Glomerular visceral epithelial cell (primary cell): Measurements from ENCODE around the gene STAC3.
A peak's percentile ranks its signal among the peaks of the same experiment; 100 is the strongest.
"Not testable (repeated sequence)": the region's sequence is repeated elsewhere in the genome, so short reads cannot be mapped to it uniquely, and the experiment has no call there.

Experiments used
- DNase-seq: peaks from one replicate; pipeline ENCODE4 v3.0.0-alpha.2; 2016; ENCODE audit errors: extremely low spot score

Gene STAC3

GRCh38 chr12:57250956-57251355, at the start of gene STAC3:
Gene STAC3, minus strand, starts transcription at chr12:57251187. Its CDS starts 1,551 bp downstream, at chr12:57249636.
- DNase-seq: no peak

- DNase-seq: no peak
Observed at GRCh38 chr12:57299514-57300016, 48.6 kb upstream of the STAC3 start.

- DNase-seq: no peak
Observed at GRCh38 chr12:57296291-57296690, 45.3 kb upstream of the STAC3 start.

DNA sequence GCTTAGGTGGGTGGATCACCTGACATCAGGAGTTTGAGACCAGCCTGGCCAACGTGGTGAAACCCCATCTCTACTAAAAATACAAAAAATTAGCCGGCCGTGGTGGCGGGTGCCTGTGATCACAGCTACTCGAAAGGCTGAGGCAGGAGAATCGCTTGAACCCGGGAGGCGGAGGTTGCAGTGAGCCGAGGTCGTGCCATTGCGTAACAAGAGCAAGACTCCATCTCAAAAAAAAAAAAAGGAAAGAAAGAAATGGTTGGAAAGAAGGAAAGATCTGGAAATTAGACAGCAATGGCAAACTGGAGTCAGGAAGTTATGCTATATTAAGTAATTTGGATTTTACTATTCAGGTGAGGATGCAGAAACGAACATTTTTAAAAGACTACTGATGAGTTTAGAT, 31.1 kb upstream of the STAC3 start:
- not testable (repeated sequence) for DNase-seq

DNA sequence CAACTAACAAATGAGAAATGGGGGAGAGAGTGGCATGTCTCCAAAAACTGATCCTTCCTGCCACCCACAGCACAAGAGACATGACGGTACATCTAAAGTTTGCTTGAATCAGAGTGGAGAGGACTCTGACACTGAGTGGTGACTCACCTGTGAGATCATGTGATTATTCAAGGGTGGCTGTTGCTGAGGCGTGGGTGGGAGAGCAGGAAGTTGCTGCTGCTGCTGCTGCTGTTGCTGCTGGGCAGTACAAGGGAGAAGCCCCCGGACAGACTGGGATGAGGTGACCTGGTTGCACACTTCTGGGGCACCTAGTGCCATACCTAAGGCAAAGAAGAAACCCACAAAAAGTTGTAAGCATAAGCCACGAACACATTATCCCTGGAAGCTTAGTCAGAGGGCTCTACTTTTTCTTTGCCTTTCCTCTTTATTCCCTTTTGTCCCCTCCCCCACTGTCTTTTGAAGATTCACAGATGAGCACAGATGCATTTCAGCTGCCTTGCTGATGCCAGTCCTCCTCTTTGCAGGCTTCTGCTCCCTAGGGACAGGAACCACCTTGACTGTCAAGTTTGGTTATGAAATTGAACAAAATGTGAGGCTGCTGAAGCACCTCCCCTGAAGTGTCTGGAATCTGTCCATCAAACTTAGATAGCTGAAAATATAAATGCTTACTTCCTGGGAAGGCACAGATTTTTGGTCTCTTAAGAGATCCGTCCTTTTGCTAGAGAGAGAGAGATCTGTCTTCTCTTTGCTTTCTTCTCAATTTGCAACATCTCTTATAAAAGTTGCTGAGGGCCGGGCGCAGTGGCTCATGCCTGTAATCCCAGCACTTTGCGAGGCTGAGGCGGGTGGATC, 29.4 kb upstream of the STAC3 start:
- peak; percentile 91 for DNase-seq

DNA sequence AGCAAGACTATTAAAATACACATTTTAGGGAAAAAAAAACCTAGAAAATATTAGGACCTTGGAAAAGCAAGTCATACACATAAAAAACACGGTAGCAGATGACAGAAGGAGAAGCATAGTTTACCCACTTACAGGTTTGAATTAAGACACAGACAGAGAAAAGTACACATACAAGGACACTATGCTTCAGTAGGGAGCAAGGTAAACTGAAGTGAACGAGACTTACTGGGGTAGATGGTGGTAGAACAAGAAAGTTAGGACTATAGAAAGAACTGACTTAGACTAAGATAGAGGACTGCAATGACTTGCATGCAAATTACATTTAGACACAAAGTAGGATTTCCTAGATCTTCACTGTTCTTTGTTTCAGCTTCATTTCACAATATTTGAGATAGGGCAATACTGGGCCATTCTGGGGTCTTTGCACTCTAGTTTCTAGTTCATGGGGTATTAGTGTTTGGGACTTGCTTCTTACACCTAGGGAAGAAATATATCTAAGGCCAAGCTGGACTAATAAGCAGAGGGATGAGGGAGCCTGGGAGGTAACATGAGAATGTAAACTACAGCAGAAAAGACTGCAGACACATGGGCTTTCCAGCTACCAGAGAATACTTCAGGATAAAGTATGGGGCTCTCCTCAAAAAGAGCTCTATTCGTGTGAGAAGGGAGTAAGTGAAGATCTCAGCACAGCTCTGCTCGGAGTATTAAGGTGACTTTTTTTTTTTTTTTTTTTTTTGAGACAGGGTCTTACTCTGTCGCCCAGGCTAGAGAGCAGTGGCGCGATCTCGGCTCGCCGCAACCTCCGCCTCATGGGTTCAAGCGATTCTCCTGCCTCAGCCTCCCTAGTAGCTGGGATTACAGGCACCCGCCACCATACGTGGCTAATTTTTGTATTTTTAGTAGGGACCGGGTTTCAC, 27.7 kb upstream of the STAC3 start:
- no peak for DNase-seq

DNA sequence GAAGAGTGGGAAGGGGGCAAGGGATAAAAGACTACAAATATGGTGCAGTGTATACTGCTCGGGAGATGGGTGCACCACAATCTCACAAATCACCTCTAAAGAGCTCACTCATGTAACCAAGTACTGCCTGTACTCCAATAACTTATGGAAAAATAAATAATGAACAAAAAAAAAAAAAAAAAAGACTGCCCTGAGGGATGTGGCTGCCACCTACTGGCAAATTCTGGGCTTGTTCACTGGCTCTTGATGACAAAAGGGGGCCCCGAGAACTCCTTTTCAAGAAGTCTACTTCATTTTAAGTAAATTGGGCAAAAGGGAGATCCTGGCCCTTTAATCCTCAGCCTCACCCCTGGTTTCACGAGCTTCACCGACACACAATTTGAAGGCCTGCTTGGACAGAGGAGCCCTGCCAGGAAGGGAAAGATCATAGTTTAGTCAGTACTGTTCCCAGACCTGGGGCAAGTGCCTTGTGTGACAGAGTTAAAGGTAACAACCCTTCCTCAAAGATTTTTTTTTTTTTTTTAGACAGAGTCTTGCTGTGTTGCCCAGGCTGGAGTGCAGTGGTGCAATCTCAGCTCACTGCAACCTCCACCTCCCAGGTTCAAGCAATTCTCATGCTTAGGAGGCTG, 26.1 kb upstream of the STAC3 start:
- peak; percentile 19 for DNase-seq

DNA sequence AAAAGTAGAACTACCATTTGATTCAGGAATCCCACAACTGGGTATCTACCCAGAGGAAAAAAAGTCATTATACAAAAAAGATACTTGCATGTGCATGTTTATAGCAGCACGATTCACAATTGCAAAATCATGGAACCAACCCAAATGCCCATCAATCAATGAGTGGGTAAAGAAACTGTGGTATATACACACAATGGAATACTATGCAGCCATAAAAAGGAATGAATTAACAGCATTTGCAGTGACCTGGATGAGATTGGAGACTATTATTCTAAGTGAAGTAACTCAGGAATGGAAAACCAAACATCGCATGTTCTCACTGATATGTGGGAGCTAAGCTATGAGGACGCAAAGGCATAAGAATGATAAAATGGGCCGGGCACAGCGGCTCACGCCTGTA, 25.2 kb upstream of the STAC3 start:
- DNase-seq: not testable (repeated sequence)

GRCh38 chr12:57273516-57273915, 22.5 kb upstream of the STAC3 start:
- DNase-seq: no peak

- DNase-seq: peak; percentile 13
Observed at GRCh38 chr12:57272337-57273151, 21.6 kb upstream of the STAC3 start.

DNA sequence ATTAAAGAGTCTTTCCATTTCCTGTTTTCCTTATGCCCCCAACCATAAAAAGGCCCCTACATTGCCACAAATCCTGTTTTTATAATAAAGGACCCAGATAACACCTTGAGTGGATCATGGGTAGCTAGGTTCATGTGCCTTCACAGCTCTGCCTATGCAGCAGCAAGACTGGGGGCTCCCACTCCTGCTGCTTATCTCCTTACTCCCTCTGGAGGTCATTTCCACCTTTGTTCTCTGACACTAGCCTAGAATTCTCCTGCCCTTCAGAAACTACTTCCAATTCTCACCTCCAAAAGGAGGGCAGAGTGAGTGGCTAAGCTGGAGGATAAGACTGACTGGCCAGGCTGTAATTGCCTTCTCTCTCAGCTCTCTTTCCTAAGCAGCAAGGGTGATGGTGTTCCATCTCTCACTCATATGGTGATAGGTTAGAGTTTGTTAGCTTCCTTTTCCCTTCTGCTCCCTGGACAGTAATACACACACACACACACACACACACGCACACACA, 20.0 kb upstream of the STAC3 start:
- DNase-seq: no peak

- DNase-seq: no peak
Observed at GRCh38 chr12:57268264-57268663, 17.3 kb upstream of the STAC3 start.

- no peak for DNase-seq
Observed at GRCh38 chr12:57266681-57267080, 15.7 kb upstream of the STAC3 start.

GRCh38 chr12:57263096-57263495, 12.1 kb upstream of the STAC3 start:
- no peak for DNase-seq

GRCh38 chr12:57262126-57262822, 11.3 kb upstream of the STAC3 start:
- DNase-seq: no peak

DNA sequence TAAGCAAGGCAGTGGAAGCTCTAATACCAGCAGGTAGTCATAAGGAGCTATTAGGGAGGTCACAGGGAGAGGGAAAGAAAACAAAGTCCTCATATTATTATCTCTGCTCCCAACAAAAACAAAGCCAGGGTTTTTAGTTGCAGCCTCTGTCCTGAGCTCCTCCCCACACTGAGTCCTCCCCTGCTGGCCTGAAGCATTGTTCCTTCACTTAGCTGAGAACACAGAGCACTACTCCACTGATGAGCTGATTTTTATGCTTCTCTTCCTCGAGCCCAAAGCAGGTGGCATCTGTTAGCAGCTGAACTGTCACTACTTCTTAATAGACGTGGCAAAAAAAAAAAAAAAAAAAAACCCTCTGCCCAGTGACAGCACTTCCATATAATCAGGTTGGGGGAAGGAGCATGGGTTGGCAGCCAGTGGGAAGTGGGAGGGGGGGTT, 10.5 kb upstream of the STAC3 start:
- no peak for DNase-seq

DNA sequence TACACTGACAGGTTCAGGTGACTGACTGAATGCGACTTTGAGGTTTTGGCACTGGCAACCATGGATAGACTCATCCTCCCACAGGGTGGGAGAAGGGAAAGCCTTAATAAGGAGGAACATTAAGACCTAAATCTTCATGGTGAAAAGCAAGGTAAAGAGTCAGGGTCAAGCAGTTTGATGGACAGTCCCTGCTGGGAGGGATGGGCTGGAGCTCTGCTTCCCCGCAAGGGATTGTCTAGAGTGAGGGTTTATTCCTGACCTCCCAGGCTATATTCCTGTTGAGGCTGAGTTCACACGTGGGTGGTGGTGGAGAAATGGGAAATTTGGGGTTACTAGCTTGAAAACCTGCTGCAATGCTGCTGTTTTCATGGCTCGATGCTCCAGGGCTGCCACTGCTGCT, 9.4 kb upstream of the STAC3 start:
- no peak for DNase-seq

DNA sequence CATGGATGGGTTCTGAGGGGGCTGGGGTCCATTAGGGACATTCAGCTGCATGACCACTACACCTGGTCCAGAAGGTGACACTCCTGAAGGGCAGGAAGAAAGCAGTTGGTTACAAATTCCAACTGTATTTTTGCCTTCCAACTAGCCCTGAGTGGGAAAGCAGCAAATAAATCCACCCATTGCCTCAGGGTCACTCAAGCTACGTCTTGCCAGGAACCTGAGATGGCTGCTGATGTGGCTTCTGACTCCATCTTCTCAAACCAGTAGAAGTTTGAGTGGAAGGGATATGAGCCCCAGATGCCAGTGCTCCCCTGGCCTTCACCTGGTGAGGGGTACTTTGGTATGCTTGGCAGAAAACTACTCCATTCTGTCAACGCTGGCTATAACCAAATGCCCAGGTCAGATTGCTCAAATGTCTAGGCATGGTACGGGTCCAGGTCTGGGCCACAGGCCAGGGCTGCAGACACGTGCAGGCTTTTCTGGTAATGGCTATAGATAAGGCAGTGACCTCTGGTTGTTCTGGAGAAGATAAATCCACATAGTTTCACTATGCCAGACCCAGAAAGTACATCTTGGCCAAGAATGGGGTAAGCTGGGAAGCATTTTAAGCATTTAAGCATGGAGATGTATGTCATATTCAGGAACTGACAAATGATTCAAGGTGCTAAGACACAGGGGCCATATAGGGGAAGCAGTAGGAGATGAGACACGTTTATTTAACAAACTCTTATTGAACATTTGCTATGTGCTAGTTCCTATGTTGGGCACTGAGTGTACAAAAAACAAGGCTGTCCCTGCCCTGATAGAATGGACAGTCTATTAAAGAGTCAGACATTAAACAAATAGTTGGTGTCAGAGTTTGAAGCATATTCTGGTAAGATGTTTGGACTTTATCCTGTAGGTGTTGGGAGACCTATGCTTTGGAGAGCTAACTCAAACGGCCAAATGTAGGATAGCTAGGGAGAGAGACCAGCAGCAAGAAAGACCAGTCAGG, 8.3 kb upstream of the STAC3 start:
- no peak for DNase-seq

DNA sequence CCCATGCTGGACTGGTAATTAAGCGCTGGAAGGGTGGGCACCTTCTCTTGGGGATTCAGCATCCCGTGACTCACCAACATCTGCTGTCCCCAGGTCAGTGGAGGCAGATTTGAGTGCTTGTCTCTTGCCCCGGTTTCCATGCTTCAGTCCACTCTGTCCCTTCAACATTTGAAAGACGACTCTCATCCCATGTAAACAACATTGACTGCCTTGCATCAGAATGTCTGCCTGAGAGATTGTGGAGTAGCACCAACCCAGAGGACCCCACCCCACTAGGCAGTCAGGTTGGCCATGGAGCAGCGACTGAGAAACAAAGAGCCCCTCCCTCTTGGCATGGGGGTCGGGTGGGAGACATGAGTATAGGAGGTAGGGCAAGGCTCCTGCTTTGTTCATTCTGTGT, 4.9 kb upstream of the STAC3 start:
- no peak for DNase-seq
